ENCODE results near the gene CNPPD1.

DNA sequence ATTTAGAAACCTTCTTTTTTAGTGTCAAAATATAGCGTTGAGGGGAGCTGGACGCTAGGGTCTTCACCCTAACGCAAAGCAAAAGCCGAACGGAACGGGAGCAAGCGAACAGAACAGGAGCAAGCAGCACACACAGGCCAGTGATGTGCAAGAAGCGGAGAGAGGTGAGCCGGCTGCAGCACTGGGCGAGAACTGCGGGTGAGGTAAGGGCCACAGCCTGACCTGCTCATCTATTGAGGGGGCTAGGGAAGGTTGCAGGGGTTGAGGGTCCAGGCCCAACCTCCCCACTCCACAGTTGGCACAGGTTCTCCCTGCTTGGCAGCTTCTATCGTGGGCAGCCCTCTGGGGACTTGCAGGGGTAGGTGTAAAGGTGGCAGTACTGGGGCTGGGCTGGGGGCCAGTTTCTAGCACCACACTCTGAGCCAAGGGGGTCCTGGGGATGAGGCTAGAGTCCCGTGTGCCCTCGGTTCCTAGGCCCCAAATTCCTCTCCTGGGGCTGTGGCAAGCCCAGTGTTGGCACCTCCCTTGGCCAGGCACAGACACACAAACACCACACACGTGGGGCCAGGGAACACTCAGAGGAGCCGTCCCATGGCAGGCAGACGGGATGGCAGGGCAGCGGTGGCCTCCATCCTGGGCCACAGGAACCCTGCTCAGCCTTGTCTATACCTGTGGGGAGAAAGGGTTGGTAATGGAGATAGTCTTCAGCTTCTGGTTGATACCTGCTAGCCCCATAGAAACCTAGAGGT, 43.2 kb upstream of the CNPPD1 start:
- TF ChIP-seq, protein P1, sequence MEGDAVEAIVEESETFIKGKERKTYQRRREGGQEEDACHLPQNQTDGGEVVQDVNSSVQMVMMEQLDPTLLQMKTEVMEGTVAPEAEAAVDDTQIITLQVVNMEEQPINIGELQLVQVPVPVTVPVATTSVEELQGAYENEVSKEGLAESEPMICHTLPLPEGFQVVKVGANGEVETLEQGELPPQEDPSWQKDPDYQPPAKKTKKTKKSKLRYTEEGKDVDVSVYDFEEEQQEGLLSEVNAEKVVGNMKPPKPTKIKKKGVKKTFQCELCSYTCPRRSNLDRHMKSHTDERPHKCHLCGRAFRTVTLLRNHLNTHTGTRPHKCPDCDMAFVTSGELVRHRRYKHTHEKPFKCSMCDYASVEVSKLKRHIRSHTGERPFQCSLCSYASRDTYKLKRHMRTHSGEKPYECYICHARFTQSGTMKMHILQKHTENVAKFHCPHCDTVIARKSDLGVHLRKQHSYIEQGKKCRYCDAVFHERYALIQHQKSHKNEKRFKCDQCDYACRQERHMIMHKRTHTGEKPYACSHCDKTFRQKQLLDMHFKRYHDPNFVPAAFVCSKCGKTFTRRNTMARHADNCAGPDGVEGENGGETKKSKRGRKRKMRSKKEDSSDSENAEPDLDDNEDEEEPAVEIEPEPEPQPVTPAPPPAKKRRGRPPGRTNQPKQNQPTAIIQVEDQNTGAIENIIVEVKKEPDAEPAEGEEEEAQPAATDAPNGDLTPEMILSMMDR (conservative IDR thresholded peaks at IDR 0.05; ENCODE audit: low read depth, low read length): no peak
- no peak for TF ChIP-seq EZH2phosphoT487 (IDR thresholded peaks at IDR 0.05; ENCODE audit: borderline replicate concordance, low read length)
